Ishikawa (cell line): ENCODE data around the gene OXSR1.

ENCODE experiments used
- CEBPB ChIP-seq: IDR thresholded peaks from 2 replicates; pipeline ENCODE4 v1.6.1; 2012
- CREB1 ChIP-seq: IDR thresholded peaks from 2 replicates; pipeline ENCODE4 v1.6.1; 2012; ENCODE audit warnings: low read depth
- EGR1 ChIP-seq: IDR thresholded peaks from 2 replicates; pipeline ENCODE4 v1.6.1; 2012
- EP300 ChIP-seq: IDR thresholded peaks from 2 replicates; pipeline ENCODE4 v1.6.1; 2012; ENCODE audit warnings: borderline replicate concordance
- FOXM1 ChIP-seq: IDR thresholded peaks from 2 replicates; pipeline ENCODE4 v1.6.1; 2012; ENCODE audit warnings: low read depth, borderline replicate concordance
- MAX ChIP-seq: IDR thresholded peaks from 2 replicates; pipeline ENCODE4 v1.6.1; 2012
- NFIC ChIP-seq: IDR thresholded peaks from 2 replicates; pipeline ENCODE4 v1.6.1; 2012
- RAD21 ChIP-seq: IDR thresholded peaks from 2 replicates; pipeline ENCODE4 v1.6.1; 2012; ENCODE audit warnings: low read depth
- REST ChIP-seq: IDR thresholded peaks from 2 replicates; pipeline ENCODE4 v1.6.1; 2012; ENCODE audit warnings: low read depth, mild to moderate bottlenecking
- TAF1 ChIP-seq: IDR thresholded peaks from 2 replicates; pipeline ENCODE4 v1.6.1; 2012; ENCODE audit warnings: low read depth, mild to moderate bottlenecking
- TCF12 ChIP-seq: IDR thresholded peaks from 2 replicates; pipeline ENCODE4 v1.6.1; 2012; ENCODE audit warnings: low read depth
- TEAD4 ChIP-seq: IDR thresholded peaks from 2 replicates; pipeline ENCODE4 v1.6.1; 2012
- USF1 ChIP-seq: IDR thresholded peaks from 2 replicates; pipeline ENCODE4 v1.6.1; 2012
- YY1 ChIP-seq: IDR thresholded peaks from 2 replicates; pipeline ENCODE4 v1.6.1; 2012; ENCODE audit warnings: low read depth
- ZBTB7A ChIP-seq: IDR thresholded peaks from 2 replicates; pipeline ENCODE4 v1.6.1; 2012; ENCODE audit warnings: low read depth

The OXSR1 gene

GRCh38 chr3:38167591-38167990 is 2.3 kb downstream of the OXSR1 start:
- TF ChIP-seq REST (no peak), RAD21 (no peak), TEAD4 (no peak), YY1 (no peak), EP300 (no peak), CREB1 (no peak)

GRCh38 chr3:38168151-38169026 is 3.1 kb downstream of the OXSR1 start:
- TF ChIP-seq TCF12 (no peak), EGR1 (no peak), CREB1 (no peak), YY1 (no peak), NFIC (no peak), MAX (no peak), FOXM1 (no peak), CEBPB (no peak), EP300 (no peak), TAF1 (no peak), TEAD4 (no peak), ZBTB7A (no peak), RAD21 (no peak), USF1 (no peak)

- no peak for TF ChIP-seq FOXM1
- no peak for TF ChIP-seq YY1
- no peak for TF ChIP-seq USF1
- TF ChIP-seq CREB1, result no peak
- TF ChIP-seq RAD21, result no peak
- TF ChIP-seq NFIC, result no peak
- no peak for TF ChIP-seq TCF12
- TF ChIP-seq REST, result no peak
- TF ChIP-seq EGR1, result no peak
- TF ChIP-seq MAX, result no peak
- no peak for TF ChIP-seq TAF1
- no peak for TF ChIP-seq ZBTB7A
- TF ChIP-seq CEBPB, result no peak
- no peak for TF ChIP-seq EP300
- TF ChIP-seq TEAD4, result no peak
These were observed 3.6 kb downstream of the OXSR1 start for GRCh38 chr3:38169027-38169317.

- TF ChIP-seq TCF12 (no peak), EGR1 (no peak), CREB1 (no peak), TEAD4 (no peak), FOXM1 (no peak), CEBPB (no peak), ZBTB7A (no peak), TAF1 (no peak), REST (no peak), USF1 (no peak), NFIC (no peak), MAX (no peak), YY1 (no peak), EP300 (no peak), RAD21 (no peak)
These were observed 5.4 kb downstream of the OXSR1 start for GRCh38 chr3:38170722-38171121.
